Panc1 (cell line): ENCODE measurements around the gene HSF2BP. TPM values are rescaled to one million over a fixed set of nuclear protein-coding genes. Genes with fewer than 3 reads are reported as not detected.

Experiments
- ATAC-seq: fragments of 200-7000 bp; cut with Tn5 transposase; 2 replicates; pipeline ENCODE4 v1.9.1; 2020; ENCODE audit warnings: mild to moderate bottlenecking, moderate library complexity
- BruUV-seq: library from RNA; stranded (reverse); fragments of 400-500 nt; replicated peaks from 2 replicates; lab custom pipeline; 2021; lab: Mats Ljungman, UMichigan
- CTCF ChIA-PET: fragments of 300-600 bp; sonication (Branson Sonifier 250); formaldehyde crosslinking; loops from one replicate; lab custom pipeline; 2022; ENCODE audit warnings: antibody characterized with exemption; lab: Charles Lee
- POLR2A ChIA-PET: fragments of 300-600 bp; sonication (Branson Sonifier 250); formaldehyde crosslinking; loops from one replicate; lab custom pipeline; 2022; ENCODE audit warnings: antibody characterized with exemption; lab: Charles Lee
- DNase-seq: peaks from one replicate; pipeline ENCODE4 v3.0.0-alpha.2; 2010; ENCODE audit warnings: low read depth, low spot score
- H3K27ac ChIP-seq: 2 replicates; pipeline ENCODE4 v1.5.1; 2011; ENCODE audit warnings: mild to moderate bottlenecking, low read length, inconsistent platforms
- H3K27me3 ChIP-seq: fragments of 200-500 bp; sonication (Bioruptor generic); 2 replicates; pipeline ENCODE4 v1.6.0; 2014; ENCODE audit warnings: low read length, inconsistent platforms; ENCODE audit not compliant: control insufficient read depth, insufficient read depth
- H3K36me3 ChIP-seq: fragments of 200-500 bp; sonication (Bioruptor generic); 2 replicates; pipeline ENCODE4 v1.5.1; 2014; ENCODE audit warnings: inconsistent platforms, mild to moderate bottlenecking, low read length, moderate library complexity; ENCODE audit not compliant: control insufficient read depth, insufficient read depth
- H3K4me1 ChIP-seq: 2 replicates; pipeline ENCODE4 v1.5.1; 2011; ENCODE audit warnings: inconsistent platforms, mild to moderate bottlenecking, low read length, moderate library complexity; ENCODE audit not compliant: control insufficient read depth, insufficient read depth
- H3K4me3 ChIP-seq, 2 experiments: 2 replicates each; pipeline ENCODE4 v1.5.1; 2011 to 2012; ENCODE audit warnings: low read depth in 2 of 2, low read length in 2 of 2, mild to moderate bottlenecking in 2 of 2, inconsistent platforms in 1 of 2, moderate library complexity in 1 of 2
- H3K9me3 ChIP-seq: fragments of 200-500 bp; sonication (Bioruptor generic); 2 replicates; pipeline ENCODE4 v1.5.1; 2014; ENCODE audit warnings: low read depth, mild to moderate bottlenecking, inconsistent platforms, low read length, moderate library complexity; ENCODE audit not compliant: control insufficient read depth, insufficient read depth
- POLR2AphosphoS5 ChIP-seq: IDR thresholded peaks from 2 replicates; pipeline ENCODE4 v1.6.1; 2012; ENCODE audit warnings: mild to moderate bottlenecking, low read depth, low read length, moderate library complexity
- SIN3A ChIP-seq: IDR thresholded peaks from 2 replicates; pipeline ENCODE4 v1.6.1; 2012; ENCODE audit warnings: low read depth, mild to moderate bottlenecking, low read length, moderate library complexity, borderline replicate concordance; ENCODE audit not compliant: insufficient read depth
- TCF7L2 ChIP-seq: IDR thresholded peaks from 2 replicates; pipeline ENCODE4 v1.6.1; 2011; ENCODE audit warnings: mild to moderate bottlenecking, low read depth, low read length, inconsistent platforms
- in situ Hi-C: cut with HindIII; loops from 2 replicates; pipeline ENCODE4 v1.10.0; 2016; ENCODE audit warnings: low sequenced_read_pairs, low pct_unique_long_range_greater_than_20kb
- intact Hi-C: fragments of 100-400 bp; cut with micrococcal nuclease; formaldehyde crosslinking; loops from one replicate; pipeline ENCODE4 v1.10.0; 2022; ENCODE audit not compliant: unreplicated experiment
- total RNA-seq: library from RNA; stranded (reverse); gene quantifications from one replicate; pipeline ENCODE4 v1.2.1, GENCODE V29; 2021; ENCODE audit not compliant: unreplicated experiment
- TF ChIP-seq, protein P1 (sequence below), 2 experiments: IDR thresholded peaks; 2 replicates each; pipeline ENCODE4 v1.6.1; 2011 to 2012; ENCODE audit warnings: low read depth in 2 of 2, control low read depth in 1 of 2, low read length in 1 of 2, mild to moderate bottlenecking in 1 of 2, moderate library complexity in 1 of 2; ENCODE audit not compliant: insufficient read depth in 1 of 2
- TF ChIP-seq, protein P2 (sequence below): fragments of 450-650 bp; IDR thresholded peaks from 2 replicates; pipeline ENCODE4 v1.5.1; 2017; ENCODE audit warnings: mild to moderate bottlenecking

The HSF2BP gene
- total RNA-seq, 1 experiment from 2014 or later, result 4.2 TPM

DNA sequence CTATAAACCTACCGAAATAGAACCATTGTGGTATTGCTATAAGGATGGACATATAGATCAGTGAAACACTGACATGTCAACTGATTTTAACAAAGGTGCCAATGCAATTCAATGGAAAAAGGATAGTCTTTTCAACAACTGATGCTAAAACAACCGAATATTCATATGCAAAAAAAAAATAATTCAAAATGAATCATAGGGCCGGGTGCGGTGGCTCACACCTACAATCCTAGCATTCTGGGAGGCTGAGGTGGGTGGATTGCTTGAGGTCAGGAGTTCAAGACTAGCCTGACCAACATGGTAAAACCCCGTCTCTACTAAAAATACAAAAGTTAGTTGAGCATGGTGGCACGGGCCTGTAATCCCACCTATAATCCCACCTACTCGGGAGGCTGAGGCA is 23.9 kb downstream of the HSF2BP start:
- ChIA-PET POLR2A (no interaction called here), CTCF (no interaction called here)
- Histone ChIP-seq H3K4me1 (no peaks in the 10 kb centered on the region), H3K4me3 (no peak overlapping the region), H3K27me3 (no peaks in the 10 kb centered on the region), H3K27ac (no peak overlapping the region), H3K36me3 (no peaks in the 10 kb centered on the region), H3K9me3 (no peaks in the 10 kb centered on the region)
- intact Hi-C loops, result no loop called here
- no TSS peak for BruUV-seq
- in situ Hi-C loops, result no loop called here
- ATAC-seq (no peak), DNase-seq (no peak)
- TF ChIP-seq, protein P1, sequence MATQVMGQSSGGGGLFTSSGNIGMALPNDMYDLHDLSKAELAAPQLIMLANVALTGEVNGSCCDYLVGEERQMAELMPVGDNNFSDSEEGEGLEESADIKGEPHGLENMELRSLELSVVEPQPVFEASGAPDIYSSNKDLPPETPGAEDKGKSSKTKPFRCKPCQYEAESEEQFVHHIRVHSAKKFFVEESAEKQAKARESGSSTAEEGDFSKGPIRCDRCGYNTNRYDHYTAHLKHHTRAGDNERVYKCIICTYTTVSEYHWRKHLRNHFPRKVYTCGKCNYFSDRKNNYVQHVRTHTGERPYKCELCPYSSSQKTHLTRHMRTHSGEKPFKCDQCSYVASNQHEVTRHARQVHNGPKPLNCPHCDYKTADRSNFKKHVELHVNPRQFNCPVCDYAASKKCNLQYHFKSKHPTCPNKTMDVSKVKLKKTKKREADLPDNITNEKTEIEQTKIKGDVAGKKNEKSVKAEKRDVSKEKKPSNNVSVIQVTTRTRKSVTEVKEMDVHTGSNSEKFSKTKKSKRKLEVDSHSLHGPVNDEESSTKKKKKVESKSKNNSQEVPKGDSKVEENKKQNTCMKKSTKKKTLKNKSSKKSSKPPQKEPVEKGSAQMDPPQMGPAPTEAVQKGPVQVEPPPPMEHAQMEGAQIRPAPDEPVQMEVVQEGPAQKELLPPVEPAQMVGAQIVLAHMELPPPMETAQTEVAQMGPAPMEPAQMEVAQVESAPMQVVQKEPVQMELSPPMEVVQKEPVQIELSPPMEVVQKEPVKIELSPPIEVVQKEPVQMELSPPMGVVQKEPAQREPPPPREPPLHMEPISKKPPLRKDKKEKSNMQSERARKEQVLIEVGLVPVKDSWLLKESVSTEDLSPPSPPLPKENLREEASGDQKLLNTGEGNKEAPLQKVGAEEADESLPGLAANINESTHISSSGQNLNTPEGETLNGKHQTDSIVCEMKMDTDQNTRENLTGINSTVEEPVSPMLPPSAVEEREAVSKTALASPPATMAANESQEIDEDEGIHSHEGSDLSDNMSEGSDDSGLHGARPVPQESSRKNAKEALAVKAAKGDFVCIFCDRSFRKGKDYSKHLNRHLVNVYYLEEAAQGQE (IDR thresholded peaks at IDR 0.05; ENCODE audit: insufficient read depth in 1 of 2, low read depth in 2 of 2, low read length in 1 of 2), result no peak
- no peak for TF ChIP-seq POLR2AphosphoS5
- no peak for TF ChIP-seq SIN3A
- TF ChIP-seq, protein P2, sequence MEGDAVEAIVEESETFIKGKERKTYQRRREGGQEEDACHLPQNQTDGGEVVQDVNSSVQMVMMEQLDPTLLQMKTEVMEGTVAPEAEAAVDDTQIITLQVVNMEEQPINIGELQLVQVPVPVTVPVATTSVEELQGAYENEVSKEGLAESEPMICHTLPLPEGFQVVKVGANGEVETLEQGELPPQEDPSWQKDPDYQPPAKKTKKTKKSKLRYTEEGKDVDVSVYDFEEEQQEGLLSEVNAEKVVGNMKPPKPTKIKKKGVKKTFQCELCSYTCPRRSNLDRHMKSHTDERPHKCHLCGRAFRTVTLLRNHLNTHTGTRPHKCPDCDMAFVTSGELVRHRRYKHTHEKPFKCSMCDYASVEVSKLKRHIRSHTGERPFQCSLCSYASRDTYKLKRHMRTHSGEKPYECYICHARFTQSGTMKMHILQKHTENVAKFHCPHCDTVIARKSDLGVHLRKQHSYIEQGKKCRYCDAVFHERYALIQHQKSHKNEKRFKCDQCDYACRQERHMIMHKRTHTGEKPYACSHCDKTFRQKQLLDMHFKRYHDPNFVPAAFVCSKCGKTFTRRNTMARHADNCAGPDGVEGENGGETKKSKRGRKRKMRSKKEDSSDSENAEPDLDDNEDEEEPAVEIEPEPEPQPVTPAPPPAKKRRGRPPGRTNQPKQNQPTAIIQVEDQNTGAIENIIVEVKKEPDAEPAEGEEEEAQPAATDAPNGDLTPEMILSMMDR, result no peak
- no peak for TF ChIP-seq TCF7L2

DNA sequence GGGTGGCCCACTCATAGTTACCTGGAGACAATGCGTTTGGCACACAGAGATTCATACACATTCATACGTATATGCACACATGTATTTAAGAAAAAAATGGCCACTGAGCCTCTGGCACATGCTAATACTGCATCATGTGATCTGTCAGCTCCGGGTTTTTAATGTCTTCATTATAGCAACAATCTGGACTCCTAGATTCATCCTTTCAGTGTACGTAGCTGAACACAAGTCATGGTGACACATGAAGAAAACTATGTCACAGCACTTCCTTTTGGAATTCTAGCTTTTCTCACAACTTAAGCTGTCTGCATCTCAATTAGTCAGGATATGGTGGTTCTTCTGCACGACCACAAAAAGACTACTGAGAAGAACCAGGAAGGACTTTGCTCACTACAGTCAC is 24.7 kb downstream of the HSF2BP start:
- TF ChIP-seq, protein P1 (IDR thresholded peaks at IDR 0.05; ENCODE audit: insufficient read depth in 1 of 2, low read depth in 2 of 2, low read length in 1 of 2), result no peak
- TF ChIP-seq TCF7L2, result no peak
- TF ChIP-seq, protein P2, result no peak
- TF ChIP-seq SIN3A, result no peak
- TF ChIP-seq POLR2AphosphoS5, result no peak
- DNase-seq, result no peak
- no peak overlapping the region for H3K27ac ChIP-seq
- no TSS peak for BruUV-seq
- H3K4me3 ChIP-seq, result no peak overlapping the region
- in situ Hi-C loops (no loop called here), intact Hi-C loops (no loop called here)
- H3K9me3 ChIP-seq, result no peaks in the 10 kb centered on the region
- H3K4me1 ChIP-seq, result no peaks in the 10 kb centered on the region
- no peak for ATAC-seq
- ChIA-PET CTCF (no interaction called here), POLR2A (no interaction called here)
- no peaks in the 10 kb centered on the region for H3K36me3 ChIP-seq
- no peaks in the 10 kb centered on the region for H3K27me3 ChIP-seq
